ENCODE measurements around the gene LPCAT4.

Gene LPCAT4

GRCh38 chr15:34374816-34375215 is 7.8 kb upstream of the LPCAT4 start:
- H2BK120ac ChIP-seq (ENCODE audit: low read depth, low read length): no peak overlapping the region
- no peak overlapping the region for H2BK15ac ChIP-seq (ENCODE audit: low read depth, poor library complexity, severe bottlenecking)
- H4K91ac ChIP-seq (ENCODE audit: low read length): no peak overlapping the region
- no peak for DNase-seq
- no peak overlapping the region for H3K4ac ChIP-seq (ENCODE audit: low read depth in 1 of 2, low read length in 2 of 2)
- peaks cover 0 to 3% of the 10 kb centered on the region in 2 experiments for H3K36me3 ChIP-seq (ENCODE audit: control insufficient read depth in 1 of 2, insufficient read depth in 2 of 2, low read depth in 1 of 2, low read length in 2 of 2)
- no peak overlapping the region for H2AK5ac ChIP-seq (ENCODE audit: low read length, severe bottlenecking)
- no peak overlapping the region for H3K27ac ChIP-seq (ENCODE audit: low read length, poor library complexity, severe bottlenecking)
- H2BK12ac ChIP-seq (ENCODE audit: low read length in 2 of 2): no peak overlapping the region
- H4K8ac ChIP-seq (ENCODE audit: low read length): no peak overlapping the region
- H2BK5ac ChIP-seq (ENCODE audit: low read depth, low read length, poor library complexity, severe bottlenecking): no peak overlapping the region
- no peak overlapping the region for H3K4me2 ChIP-seq (ENCODE audit: low read length, poor library complexity, severe bottlenecking)
- no peaks in the 10 kb centered on the region for H3K79me1 ChIP-seq (replicated peaks; ENCODE audit: low read length, poor library complexity, severe bottlenecking)
- no peak overlapping the region for H3K14ac ChIP-seq (ENCODE audit: low read length in 2 of 2)
- no CpG with 5 or more reads among the region's 2 CpGs for WGBS
- H3K4me3 ChIP-seq (ENCODE audit: insufficient read depth in 1 of 2, low read depth in 1 of 2, low read length in 2 of 2): no peak overlapping the region
- no peaks in the 10 kb centered on the region for H3K4me1 ChIP-seq (ENCODE audit: control insufficient read depth, insufficient read depth, low read depth, low read length)
- peaks cover 5% of the 10 kb centered on the region for H3K9me3 ChIP-seq (ENCODE audit: control insufficient read depth, low read length)
- H2AFZ ChIP-seq (ENCODE audit: low read depth, low read length): no peak overlapping the region
- no peak overlapping the region for H3K9ac ChIP-seq (ENCODE audit: low read length)
- no peak overlapping the region for H3K23ac ChIP-seq (ENCODE audit: low read length in 2 of 2)
- no peak overlapping the region for H3K18ac ChIP-seq (ENCODE audit: low read depth in 1 of 2, low read length in 2 of 2)
- H3K27me3 ChIP-seq (ENCODE audit: control insufficient read depth in 1 of 2, insufficient read depth in 1 of 2, low read length in 2 of 2): no peaks in the 10 kb centered on the region

- 77% methylated on average over 8 of the region's 8 CpGs for WGBS
- no peak overlapping the region for H3K14ac ChIP-seq (ENCODE audit: low read length in 2 of 2)
- no peak overlapping the region for H3K4me3 ChIP-seq (ENCODE audit: insufficient read depth in 1 of 2, low read depth in 1 of 2, low read length in 2 of 2)
- H4K8ac ChIP-seq (ENCODE audit: low read length): no peak overlapping the region
- no peak overlapping the region for H3K18ac ChIP-seq (ENCODE audit: low read depth in 1 of 2, low read length in 2 of 2)
- H2BK12ac ChIP-seq (ENCODE audit: low read length in 2 of 2): no peak overlapping the region
- H3K23ac ChIP-seq (ENCODE audit: low read length in 2 of 2): no peak overlapping the region
- H3K36me3 ChIP-seq (ENCODE audit: control insufficient read depth in 1 of 2, insufficient read depth in 2 of 2, low read depth in 1 of 2, low read length in 2 of 2): peaks cover 0 to 3% of the 10 kb centered on the region in 2 experiments
- H2BK120ac ChIP-seq (ENCODE audit: low read depth, low read length): no peak overlapping the region
- H3K4ac ChIP-seq (ENCODE audit: low read depth in 1 of 2, low read length in 2 of 2): no peak overlapping the region
- H3K4me2 ChIP-seq (ENCODE audit: low read length, poor library complexity, severe bottlenecking): no peak overlapping the region
- H3K4me1 ChIP-seq (ENCODE audit: control insufficient read depth, insufficient read depth, low read depth, low read length): no peaks in the 10 kb centered on the region
- no peak overlapping the region for H3K9ac ChIP-seq (ENCODE audit: low read length)
- H2AK5ac ChIP-seq (ENCODE audit: low read length, severe bottlenecking): no peak overlapping the region
- H2BK5ac ChIP-seq (ENCODE audit: low read depth, low read length, poor library complexity, severe bottlenecking): no peak overlapping the region
- H3K9me3 ChIP-seq (ENCODE audit: control insufficient read depth, low read length): peaks cover 5% of the 10 kb centered on the region
- H3K79me1 ChIP-seq (replicated peaks; ENCODE audit: low read length, poor library complexity, severe bottlenecking): no peaks in the 10 kb centered on the region
- no peak overlapping the region for H2AFZ ChIP-seq (ENCODE audit: low read depth, low read length)
- H4K91ac ChIP-seq (ENCODE audit: low read length): no peak overlapping the region
- no peak overlapping the region for H2BK15ac ChIP-seq (ENCODE audit: low read depth, poor library complexity, severe bottlenecking)
- no peak for DNase-seq
- H3K27ac ChIP-seq (ENCODE audit: low read length, poor library complexity, severe bottlenecking): no peak overlapping the region
- H3K27me3 ChIP-seq (ENCODE audit: control insufficient read depth in 1 of 2, insufficient read depth in 1 of 2, low read length in 2 of 2): no peaks in the 10 kb centered on the region
Measured at GRCh38 chr15:34373951-34374350, 7.0 kb upstream of the LPCAT4 start.

- no peak overlapping the region for H3K9ac ChIP-seq (ENCODE audit: low read length)
- 34% methylated on average over 2 of the region's 2 CpGs for WGBS
- no peak overlapping the region for H2BK15ac ChIP-seq (ENCODE audit: low read depth, poor library complexity, severe bottlenecking)
- peaks cover 10% of the 10 kb centered on the region for H3K79me1 ChIP-seq (replicated peaks; ENCODE audit: low read length, poor library complexity, severe bottlenecking)
- H2BK120ac ChIP-seq (ENCODE audit: low read depth, low read length): no peak overlapping the region
- H3K4me2 ChIP-seq (ENCODE audit: low read length, poor library complexity, severe bottlenecking): no peak overlapping the region
- H2AFZ ChIP-seq (ENCODE audit: low read depth, low read length): no peak overlapping the region
- H3K27ac ChIP-seq (ENCODE audit: low read length, poor library complexity, severe bottlenecking): no peak overlapping the region
- no peak overlapping the region for H3K23ac ChIP-seq (ENCODE audit: low read length in 2 of 2)
- peaks cover 0 to 3% of the 10 kb centered on the region in 2 experiments for H3K36me3 ChIP-seq (ENCODE audit: control insufficient read depth in 1 of 2, insufficient read depth in 2 of 2, low read depth in 1 of 2, low read length in 2 of 2)
- H3K4me1 ChIP-seq (ENCODE audit: control insufficient read depth, insufficient read depth, low read depth, low read length): peaks cover 5% of the 10 kb centered on the region
- no peak overlapping the region for H2BK12ac ChIP-seq (ENCODE audit: low read length in 2 of 2)
- H3K4me3 ChIP-seq (ENCODE audit: insufficient read depth in 1 of 2, low read depth in 1 of 2, low read length in 2 of 2): no peak overlapping the region
- H3K14ac ChIP-seq (ENCODE audit: low read length in 2 of 2): no peak overlapping the region
- no peak overlapping the region for H3K4ac ChIP-seq (ENCODE audit: low read depth in 1 of 2, low read length in 2 of 2)
- no peaks in the 10 kb centered on the region for H3K27me3 ChIP-seq (ENCODE audit: control insufficient read depth in 1 of 2, insufficient read depth in 1 of 2, low read length in 2 of 2)
- no peak overlapping the region for H2AK5ac ChIP-seq (ENCODE audit: low read length, severe bottlenecking)
- no peak overlapping the region for H3K18ac ChIP-seq (ENCODE audit: low read depth in 1 of 2, low read length in 2 of 2)
- DNase-seq: no peak
- no peak overlapping the region for H2BK5ac ChIP-seq (ENCODE audit: low read depth, low read length, poor library complexity, severe bottlenecking)
- H4K8ac ChIP-seq (ENCODE audit: low read length): no peak overlapping the region
- peaks cover 5% of the 10 kb centered on the region for H3K9me3 ChIP-seq (ENCODE audit: control insufficient read depth, low read length)
- H4K91ac ChIP-seq (ENCODE audit: low read length): no peak overlapping the region
Measured at GRCh38 chr15:34370643-34371042, 3.6 kb upstream of the LPCAT4 start.

GRCh38 chr15:34370129-34370528 is 3.1 kb upstream of the LPCAT4 start:
- no peak overlapping the region for H2AFZ ChIP-seq (ENCODE audit: low read depth, low read length)
- WGBS: 96% methylated on average over 2 of the region's 2 CpGs
- no peak overlapping the region for H3K27ac ChIP-seq (ENCODE audit: low read length, poor library complexity, severe bottlenecking)
- no peak overlapping the region for H2BK120ac ChIP-seq (ENCODE audit: low read depth, low read length)
- no peak overlapping the region for H2BK15ac ChIP-seq (ENCODE audit: low read depth, poor library complexity, severe bottlenecking)
- peaks cover 14% of the 10 kb centered on the region for H3K79me1 ChIP-seq (replicated peaks; ENCODE audit: low read length, poor library complexity, severe bottlenecking)
- H4K91ac ChIP-seq (ENCODE audit: low read length): no peak overlapping the region
- H3K23ac ChIP-seq (ENCODE audit: low read length in 2 of 2): no peak overlapping the region
- H3K9ac ChIP-seq (ENCODE audit: low read length): no peak overlapping the region
- H3K36me3 ChIP-seq (ENCODE audit: control insufficient read depth in 1 of 2, insufficient read depth in 2 of 2, low read depth in 1 of 2, low read length in 2 of 2): peaks cover 0 to 3% of the 10 kb centered on the region in 2 experiments
- no peak overlapping the region for H3K4me3 ChIP-seq (ENCODE audit: insufficient read depth in 1 of 2, low read depth in 1 of 2, low read length in 2 of 2)
- no peaks in the 10 kb centered on the region for H3K27me3 ChIP-seq (ENCODE audit: control insufficient read depth in 1 of 2, insufficient read depth in 1 of 2, low read length in 2 of 2)
- no peak overlapping the region for H2BK12ac ChIP-seq (ENCODE audit: low read length in 2 of 2)
- no peak overlapping the region for H4K8ac ChIP-seq (ENCODE audit: low read length)
- H2AK5ac ChIP-seq (ENCODE audit: low read length, severe bottlenecking): no peak overlapping the region
- H3K14ac ChIP-seq (ENCODE audit: low read length in 2 of 2): no peak overlapping the region
- peaks cover 9% of the 10 kb centered on the region for H3K4me1 ChIP-seq (ENCODE audit: control insufficient read depth, insufficient read depth, low read depth, low read length)
- peaks cover 5% of the 10 kb centered on the region for H3K9me3 ChIP-seq (ENCODE audit: control insufficient read depth, low read length)
- H2BK5ac ChIP-seq (ENCODE audit: low read depth, low read length, poor library complexity, severe bottlenecking): no peak overlapping the region
- no peak overlapping the region for H3K4me2 ChIP-seq (ENCODE audit: low read length, poor library complexity, severe bottlenecking)
- H3K18ac ChIP-seq (ENCODE audit: low read depth in 1 of 2, low read length in 2 of 2): no peak overlapping the region
- no peak for DNase-seq
- no peak overlapping the region for H3K4ac ChIP-seq (ENCODE audit: low read depth in 1 of 2, low read length in 2 of 2)

Measured in mesenchymal stem cell (in vitro differentiated cells and primary cell).